NCI-H524 treated with DMSO at 0.1 percent for 48 hours (cell line): Measurements from ENCODE around the gene ELFN1.

Experiments
- DNase-seq: peaks from one replicate; lab custom pipeline; 2025; lab: John Stamatoyannopoulos, UW

ELFN1 gene

DNA sequence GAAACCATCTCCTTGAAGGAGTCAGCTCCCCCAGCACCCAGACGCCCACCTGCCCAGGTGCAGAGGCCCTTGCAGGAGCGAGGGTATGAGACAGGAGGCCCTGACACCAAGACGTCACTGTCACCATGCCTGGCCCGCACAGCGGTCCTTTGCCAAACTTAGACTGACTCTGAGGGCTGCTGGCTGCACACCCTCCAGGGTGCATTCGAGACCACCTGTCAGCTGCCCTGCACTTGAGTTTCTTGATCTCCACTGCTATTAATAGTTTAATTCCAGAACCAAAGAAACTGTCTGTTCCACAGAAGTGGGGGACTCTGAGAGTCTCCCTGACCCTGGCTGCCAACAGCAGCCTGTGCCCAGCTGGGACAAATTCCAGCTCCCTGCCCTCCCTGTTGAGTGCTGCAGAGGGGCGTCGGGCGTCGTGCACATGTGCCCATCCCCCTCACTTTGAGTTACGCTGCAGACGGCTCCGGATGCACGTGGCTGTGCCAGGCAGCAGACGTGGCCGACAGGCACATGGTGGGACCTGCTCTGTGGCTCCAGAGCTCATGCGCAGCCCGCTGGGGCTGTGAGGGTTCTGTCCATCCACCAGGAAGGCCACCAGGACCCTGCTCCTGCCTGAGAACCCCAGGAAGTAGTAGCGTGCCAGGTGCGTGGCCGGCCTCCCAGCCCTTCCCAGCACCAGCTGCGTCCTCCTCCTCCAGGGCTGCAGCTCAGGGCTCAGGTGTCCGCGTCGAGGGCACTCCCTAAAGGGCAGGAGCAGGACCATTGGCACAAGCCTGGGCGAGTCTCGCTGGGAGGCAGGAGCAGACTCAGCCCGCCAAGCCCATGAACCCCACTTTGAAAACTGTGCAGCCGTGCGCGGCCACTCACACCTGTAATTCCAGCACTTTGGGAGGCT lies 24.8 kb downstream of the ELFN1 start:
- no peak for DNase-seq

DNA sequence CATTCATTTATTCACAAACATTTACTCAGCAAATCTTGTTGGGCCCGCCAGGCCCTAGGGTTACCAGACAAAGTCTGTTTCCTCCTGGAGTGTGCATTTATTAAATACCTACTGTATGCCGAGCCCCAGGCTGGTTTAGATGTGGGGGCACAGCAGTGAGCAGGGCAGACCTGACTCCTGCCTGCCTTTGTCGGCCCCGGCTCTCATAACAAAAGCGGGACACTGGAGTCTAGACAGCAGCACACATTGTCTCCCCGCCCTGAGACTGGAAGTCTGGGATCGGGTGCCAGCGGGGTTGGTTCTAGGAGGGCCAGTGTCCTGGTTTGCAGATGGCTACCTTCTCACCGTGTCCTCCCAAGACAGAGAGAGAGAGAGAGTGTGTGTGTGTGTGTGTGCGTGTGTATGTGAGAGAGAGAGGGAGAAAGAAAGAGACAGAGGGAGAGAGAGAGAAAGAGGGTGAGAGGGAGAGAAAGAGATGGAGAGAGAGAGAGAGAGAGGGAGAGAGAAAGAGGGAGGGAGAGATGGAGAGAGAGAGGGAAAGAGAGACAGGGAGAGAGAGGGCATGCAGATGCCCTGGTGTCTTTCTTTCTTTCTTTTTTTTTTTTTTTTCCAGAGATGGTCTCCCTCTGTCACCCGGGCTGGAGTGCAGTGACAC lies 25.9 kb downstream of the ELFN1 start:
- no peak for DNase-seq

DNA sequence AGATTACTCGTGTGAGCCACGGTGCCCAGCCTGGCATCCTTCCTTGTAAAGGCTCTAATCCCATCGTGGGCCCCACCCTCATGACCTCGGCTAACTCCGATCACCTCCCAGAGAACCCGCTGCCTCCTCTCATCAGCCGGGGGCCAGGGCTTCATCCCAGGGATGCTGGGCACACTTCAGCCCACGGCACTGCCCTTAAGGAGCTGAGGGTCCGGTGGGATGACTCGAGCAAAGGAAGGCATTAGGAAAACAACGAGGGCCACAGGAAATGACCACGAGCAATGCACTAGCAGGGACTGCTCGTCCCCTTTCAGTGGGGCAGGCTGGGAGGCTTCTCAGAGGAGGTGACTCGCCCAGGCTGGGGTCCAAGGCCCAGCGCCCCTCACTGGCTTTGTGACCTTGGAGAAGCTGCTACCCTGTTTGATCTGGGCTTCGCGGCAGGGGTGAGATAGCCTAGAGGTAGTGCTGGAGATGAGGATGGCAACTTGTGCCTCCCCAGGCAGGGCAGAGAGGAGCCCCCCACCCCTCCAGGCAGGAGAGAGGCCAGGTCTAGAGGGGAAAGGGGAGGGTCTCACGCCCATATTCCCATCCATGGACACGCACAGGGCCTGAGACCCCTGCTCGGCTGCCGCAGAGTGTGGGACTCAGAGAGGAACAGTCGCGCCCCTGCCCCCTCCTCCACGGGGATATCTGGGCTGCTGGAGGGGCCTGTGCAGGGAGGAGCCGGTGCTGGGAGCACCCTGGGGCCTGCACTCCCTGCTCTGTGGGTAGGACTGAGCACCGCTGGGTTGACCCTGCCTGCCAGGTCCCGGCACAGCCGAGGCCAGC lies 26.8 kb downstream of the ELFN1 start:
- no peak for DNase-seq

DNA sequence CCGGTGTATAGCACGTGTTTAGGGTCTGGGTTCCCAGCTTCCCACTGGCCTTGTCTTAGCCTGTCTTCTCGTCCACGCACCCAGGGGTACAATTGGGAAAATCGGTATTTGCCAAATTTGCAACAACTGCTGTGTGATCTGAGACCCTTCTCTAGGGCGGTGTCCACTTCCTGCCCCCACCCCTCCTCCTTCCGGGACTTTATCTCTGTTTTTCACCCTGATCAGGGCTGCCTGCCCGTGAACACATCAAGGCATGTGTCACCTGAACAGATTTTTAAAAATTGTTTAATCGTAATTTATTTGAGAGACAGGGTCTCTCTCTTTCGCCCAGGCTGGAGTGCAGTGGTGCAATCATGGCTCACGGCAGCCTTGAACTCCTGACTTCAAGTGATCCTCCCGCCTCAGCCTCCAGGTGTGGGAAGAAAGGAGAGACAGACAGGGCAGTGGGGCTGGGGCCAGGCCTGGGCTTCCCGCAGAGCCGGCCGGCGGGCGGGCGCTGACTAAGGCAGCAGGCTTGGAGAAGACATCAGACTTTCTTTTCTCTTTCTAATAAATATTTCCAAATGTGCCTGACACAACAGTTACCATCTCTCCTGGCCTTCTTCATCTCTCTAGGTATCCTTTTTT lies 27.5 kb downstream of the ELFN1 start:
- DNase-seq: no peak

DNA sequence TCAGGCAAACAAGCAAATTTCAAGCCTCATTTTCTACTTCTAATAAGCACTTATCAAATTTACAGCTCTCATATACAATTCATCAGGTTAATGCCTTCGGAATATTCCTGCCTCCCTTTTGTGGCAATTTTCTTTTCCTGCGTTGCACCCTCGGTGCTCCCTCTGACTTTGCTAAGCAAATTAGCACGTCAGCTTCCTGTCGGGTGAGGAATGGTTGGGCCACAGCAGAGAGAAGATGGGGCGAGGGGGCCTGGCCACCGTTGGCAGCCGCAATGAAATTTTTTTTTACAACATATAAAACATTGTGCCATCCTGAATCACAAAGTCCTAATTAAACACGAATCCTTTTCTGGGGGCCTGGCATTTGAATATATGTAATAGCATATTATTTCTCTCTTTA lies 28.1 kb downstream of the ELFN1 start:
- no peak for DNase-seq

DNA sequence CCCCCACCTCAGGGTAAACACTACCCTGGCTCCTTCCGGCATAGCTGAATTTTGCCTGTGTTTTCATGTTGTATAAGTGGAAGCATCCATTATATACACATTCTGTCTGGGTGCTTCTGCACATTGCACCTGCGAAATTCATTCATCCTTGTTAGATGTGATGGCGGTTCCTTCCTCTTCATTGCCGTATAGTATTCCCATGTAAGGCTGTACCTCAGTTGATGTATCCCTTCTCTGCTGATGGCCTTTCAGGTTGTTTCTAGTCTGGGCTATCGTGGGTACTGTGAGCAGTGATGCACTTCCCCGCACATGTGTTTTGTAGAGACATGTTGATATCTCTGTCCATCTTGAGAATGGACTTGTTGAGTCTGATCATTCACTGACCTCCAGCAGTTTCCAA lies 28.9 kb downstream of the ELFN1 start:
- DNase-seq: no peak

DNA sequence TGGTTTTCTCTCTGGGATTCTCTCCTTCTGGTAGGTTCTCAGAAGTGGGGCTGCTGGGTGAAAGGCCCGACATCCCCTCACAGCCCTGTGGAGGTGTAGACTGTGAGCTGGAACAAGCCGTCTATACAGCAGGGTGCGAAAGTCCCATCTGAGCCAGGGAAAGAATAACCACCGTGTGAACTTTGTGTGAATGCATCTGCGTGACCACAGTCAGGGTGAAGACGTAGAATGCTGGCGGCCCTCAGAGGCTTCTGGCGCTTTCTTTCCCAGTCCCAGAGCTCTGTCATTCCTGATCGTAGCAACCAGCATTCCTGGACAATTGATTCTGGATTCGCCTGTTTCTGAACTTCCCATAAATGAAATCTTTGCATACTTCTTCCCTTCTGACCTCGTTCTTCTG lies 30.0 kb downstream of the ELFN1 start:
- DNase-seq: no peak

DNA sequence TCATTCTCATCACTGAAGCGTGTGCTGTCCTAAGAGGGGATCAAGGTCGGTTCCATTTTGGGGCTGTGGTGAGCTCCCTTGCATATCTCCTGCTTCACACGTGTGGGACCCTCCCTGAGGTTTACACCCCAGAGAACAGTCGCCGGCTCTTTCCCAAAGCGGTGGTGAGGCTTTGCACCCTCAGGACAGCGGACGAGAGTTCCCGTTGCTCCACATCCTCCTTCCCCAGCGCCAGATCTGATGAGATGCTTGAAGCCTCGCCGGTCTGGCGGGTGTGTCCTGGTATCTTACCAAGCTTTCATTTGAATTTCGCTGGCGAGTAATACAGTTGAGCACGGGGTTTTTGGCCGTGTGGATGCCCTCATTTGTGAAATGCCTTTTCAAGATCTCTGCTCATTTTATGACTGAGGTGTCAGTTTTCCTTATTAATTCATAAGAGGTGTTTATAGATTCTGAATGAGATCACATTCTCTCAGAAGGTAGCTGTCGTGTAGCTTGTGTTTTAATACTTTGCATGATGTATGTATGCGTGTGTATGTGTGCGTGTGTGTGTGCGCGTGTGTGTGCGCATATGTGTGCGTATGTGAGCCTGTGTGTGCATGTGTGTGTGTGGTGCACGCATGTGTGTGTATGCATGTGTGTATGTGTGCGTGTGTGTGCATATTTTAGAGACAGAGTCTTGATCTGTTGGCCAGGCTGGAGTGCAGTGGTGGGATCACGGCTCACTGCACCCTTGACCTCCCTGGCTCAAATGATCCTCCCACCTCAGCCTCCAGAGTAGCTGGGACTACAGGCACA lies 30.7 kb downstream of the ELFN1 start:
- DNase-seq: no peak

DNA sequence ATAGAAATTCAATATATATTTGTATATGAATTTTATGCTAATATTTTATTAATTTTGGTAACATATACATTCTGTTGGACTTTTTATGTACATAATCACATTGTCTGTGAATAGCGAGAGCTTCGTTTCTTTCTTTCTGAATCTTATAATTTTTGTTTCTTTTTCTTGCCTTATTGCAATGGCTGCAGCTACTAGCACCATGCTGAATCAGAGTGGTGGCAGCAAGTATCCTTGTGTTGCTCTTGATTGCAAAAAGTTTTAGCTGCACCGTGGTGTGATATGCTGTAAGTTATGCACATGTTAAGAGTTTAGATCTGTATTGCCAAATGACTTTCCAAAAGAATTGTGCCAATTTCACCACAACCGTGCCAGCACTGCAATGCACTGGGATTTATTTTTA lies 32.6 kb downstream of the ELFN1 start:
- DNase-seq: no peak

DNA sequence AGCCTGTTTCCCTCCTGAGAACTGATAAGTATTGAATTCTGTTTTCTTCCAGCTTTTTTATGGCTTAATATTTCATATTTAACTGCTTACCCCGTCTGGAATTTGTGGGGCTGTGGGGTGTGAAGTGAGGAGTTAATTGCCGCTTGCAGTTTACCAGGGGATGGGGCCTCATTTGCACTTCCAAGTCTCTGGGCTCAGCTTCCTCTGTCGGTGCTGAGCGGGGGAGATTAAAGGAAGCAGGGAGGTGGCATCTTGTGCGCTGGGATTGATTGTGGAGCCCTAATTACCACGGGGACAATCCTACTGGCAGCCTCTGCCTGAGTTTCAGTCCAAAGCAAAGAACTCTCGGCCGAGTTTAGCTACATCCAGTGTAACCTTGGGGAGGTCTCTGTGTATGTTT lies 33.4 kb downstream of the ELFN1 start:
- no peak for DNase-seq

DNA sequence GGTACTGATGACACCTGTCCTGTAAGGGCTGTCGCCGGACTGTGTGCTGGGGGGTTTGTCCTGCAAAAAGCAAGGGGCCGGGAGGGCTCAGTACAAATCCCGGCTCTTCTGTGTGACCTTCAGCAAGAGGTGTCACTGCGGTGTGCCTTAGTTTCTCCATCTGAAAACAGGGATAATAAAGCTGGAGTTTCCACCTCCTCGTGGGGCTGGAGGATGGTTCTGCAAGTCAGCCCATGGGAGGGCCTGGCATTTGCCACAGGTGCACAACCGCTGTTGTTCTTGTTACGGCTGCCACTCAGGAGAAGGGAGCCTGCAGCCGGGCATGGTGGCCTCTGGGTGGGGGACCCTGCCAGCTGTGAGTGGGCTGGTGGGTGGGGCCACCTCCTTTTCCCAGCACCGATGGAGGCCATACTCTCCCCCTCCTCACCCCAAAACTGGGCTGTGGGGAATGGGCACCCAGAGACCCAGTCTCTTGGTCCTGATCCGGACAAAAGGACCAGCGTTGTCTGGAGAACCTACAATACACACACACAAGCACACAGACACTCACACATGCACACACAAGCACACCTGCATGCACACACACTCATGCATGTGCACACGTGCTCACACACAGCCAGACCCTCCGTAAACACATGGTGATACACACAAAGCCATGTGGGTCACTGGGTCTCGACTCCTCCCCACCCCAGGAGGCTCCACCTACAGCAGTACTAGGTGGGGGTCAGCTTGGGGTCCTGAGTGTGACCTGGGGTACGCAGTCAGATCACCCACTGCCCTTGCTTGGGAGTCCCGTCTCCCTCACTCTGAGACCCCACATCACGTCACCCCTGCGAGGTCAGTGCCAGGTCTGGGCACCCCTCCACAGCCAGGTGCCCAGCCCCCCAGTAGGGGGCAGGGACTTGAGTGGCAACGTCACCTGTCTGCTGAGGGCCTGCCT lies 34.1 kb downstream of the ELFN1 start:
- no peak for DNase-seq

DNA sequence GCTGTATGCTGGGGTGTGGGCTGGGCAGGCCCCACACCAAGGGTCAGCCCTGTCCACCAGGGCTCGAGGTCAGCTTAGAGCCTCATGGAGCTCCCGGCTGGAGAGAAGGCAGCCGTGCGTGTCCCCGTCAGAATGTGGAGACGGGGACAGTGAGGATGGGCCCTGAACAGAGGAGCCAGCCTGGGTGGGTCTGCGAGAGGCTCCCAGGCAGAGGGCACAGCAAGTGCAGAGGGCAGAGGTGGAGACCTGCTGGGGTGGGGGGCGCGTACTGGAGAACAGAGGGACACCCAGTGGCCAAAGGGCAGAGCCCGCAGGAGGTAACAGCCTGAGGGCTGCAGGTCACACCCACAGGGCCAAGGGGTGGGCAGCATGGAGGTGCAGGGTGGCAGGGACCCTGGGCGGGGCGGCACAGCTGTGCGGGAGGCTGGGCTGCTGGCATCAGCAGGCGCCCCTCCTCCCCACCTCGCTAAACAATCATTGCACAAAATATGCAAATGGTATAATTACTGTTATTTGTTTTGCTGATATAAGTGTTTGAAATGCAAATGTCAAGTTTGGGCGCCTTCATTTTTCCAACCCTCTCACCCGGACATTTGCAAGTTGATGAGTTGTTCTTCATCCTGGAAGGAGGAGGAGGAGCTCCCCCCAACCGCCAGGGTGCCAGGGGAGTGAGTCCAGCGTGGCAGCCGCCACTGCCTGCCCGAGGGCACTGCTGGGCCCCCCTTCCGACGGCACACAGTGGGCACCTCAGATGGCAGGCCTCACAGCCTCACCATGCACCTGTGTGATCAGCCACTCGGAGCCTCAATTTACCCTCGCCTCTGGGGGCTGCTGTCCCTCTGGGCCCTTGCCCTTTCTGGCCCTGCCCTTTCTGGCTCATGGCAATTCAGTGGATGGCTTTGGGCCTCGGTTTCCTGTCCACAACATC lies 35.0 kb downstream of the ELFN1 start:
- no peak for DNase-seq

DNA sequence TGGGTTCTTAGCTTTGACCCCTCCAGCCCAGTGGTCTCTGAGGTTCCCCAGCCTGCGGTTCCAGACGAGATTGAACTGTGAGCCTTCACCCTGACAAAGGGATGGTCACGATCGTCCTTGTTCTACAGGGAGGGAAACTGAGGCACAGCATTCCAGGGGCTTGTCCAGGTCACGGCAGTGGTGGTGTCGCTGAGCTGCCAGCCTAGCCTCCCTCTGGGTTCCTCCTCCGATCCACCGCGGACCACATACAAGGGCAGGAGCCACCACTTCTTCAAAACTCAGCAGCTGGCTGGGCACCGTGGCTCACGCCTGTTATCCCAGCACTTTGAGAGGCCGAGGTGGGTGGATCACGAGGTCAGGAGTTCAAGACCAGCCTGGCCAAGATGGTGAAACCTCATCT lies 35.8 kb downstream of the ELFN1 start:
- no peak for DNase-seq

DNA sequence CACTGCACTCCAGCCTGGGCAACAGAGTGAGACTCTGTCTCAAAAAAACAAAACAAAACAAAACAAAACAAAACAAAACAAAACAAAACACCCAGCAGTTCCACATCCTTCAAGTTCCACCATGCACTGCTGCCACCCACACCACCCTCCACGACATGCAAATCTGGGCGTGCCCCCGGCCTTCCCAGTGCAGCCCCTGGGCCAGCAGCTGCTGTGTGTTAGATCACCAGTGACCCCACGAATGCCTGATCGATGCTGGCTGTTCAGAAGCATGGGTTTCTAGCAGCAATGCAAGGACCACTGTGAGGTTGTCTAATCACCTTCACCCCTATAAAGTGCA lies 36.3 kb downstream of the ELFN1 start:
- no peak for DNase-seq

DNA sequence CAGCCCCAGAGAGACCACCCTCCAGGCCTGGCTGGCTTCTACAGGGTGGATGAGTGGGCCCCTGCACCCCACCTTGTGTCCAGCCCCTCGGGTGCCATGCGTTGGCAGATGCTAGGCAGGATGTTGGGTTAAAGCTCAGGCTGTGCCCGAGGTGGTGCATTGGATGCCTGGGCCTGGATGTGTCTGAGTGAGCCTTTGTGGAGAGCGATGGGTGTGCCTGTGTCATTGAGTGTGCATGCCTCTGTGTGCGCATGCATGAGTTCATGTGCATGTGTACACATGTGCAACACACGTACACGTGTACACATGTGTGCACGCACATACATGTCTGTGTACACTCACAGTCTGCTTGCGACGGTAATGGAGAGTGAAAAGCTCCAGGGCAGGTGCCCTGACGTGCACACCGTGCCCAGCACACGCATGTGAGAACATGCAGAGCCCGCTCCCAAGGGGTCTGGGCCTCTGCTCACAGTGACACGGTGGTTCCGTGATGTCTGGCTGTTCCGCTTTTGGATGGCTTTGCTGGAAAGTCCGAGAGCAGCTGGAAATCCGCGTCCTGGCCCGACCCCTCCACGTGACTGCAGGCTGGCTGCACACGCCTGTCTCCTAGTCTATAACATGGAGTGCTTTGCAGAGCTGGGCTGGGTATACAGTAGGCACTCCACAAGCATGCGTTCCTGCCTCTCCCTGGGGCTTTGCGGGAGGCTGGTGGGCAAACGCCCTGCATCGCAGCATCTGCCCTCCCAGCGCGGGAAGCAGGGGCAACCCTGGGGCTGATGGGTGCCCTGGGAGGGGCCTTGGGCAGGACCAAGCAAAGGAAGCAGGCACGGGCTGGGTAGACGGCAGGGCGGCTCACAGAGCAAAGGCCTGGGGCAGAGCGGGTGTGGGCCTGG lies 36.9 kb downstream of the ELFN1 start:
- no peak for DNase-seq

DNA sequence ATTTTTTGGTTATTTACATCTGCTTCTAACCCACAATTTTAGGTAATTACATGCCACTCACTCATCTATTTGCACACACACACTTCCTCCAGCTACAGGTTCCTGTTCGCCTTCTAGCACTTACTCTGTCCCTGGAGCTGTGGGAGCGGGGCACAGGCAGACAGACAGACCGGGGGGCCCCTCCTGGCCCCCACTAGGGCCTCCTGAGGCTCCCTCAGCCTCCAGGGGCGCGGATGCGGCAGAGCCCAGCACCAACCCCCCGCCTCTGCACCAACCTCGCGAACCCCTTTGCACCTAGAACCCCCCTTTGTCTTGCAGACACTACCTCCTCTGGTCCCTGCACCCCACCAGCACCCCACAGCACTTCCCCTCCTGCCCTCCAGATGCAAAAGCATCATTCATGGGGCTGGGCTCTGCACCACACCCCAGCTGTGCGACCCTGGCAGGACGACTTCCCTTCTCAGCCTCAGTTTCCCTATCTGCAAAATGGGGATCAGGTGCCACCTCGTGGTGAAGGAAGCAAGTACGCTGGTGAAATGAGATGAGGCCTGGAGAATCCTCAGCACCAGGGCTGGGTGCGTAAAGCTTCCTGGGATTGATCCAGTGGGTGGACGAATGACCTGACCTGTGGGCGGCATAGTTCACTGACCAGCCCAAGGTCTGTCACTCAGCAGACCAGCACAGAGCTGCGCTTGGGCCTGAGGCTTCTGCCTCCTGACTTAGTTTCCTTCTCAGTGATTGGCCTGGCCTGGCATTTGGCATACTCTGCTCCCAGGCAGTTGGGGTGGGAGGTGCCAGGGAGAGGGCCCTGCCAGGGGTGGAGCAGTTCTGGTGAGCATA lies 37.9 kb downstream of the ELFN1 start:
- DNase-seq: no peak

DNA sequence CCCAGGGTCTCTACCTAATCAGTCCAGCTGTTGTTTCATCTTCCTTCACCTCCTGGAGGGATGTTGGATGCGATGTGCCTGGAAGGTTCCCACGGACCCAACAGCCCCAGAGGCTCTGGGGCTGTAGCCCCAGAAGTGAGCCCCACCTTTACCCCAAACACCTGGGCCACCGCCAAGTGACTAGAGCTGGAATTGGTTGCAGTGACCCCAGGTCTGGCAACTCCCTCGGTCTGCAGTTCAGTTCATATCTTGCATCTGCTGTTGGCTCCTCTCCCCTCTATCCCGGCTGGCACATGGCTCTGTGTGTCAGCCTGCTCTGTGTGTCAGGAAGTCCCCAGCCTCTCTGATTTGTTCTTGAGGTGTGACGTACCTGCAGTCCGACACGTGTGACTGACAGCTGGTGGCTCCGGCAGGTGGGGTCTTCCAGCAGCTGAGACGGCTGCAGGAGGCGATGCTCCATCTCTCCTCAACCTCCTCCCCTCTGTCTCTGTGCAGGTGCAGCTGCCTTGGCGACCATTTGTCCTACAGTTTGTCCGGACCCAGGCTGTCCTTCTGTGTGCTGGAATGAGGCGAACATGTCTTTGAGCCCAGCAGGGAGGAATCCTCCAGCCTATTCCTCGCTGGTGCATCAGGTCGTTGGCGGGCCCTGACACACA lies 38.6 kb downstream of the ELFN1 start:
- no peak for DNase-seq
